D721Med (cell line): ENCODE results near the gene PRKN.

Experiments
- DNase-seq: peaks from one replicate; pipeline ENCODE4 v3.0.0; 2011; ENCODE audit warnings: low spot score; ENCODE audit not compliant: insufficient read length
- FAIRE-seq: peaks from 2 replicates; lab custom pipeline; 2011; peaks lifted over from hg19 to GRCh38; lab: Jason Lieb, UNC
- CTCF ChIP-seq: IDR thresholded peaks from 2 replicates; pipeline ENCODE4 v1.5.1; 2012; ENCODE audit warnings: mild to moderate bottlenecking, control low read depth; ENCODE audit not compliant: insufficient read depth; ENCODE audit errors: missing control alignments

Gene PRKN

GRCh38 chr6:161366301-161366923, 1361.2 kb downstream of the PRKN start:
- TF ChIP-seq CTCF = no peak
- FAIRE-seq (no peak), DNase-seq (no peak)

- FAIRE-seq (no peak), DNase-seq (no peak)
- TF ChIP-seq CTCF = no peak
Observed at GRCh38 chr6:161365633-161366032, 1361.9 kb downstream of the PRKN start.

GRCh38 chr6:161363286-161363685, 1364.3 kb downstream of the PRKN start:
- DNase-seq = no peak
- FAIRE-seq = no peak
- no peak for TF ChIP-seq CTCF

- TF ChIP-seq CTCF = no peak
- no peak for DNase-seq
- no peak for FAIRE-seq
Observed at GRCh38 chr6:161362266-161362665, 1365.3 kb downstream of the PRKN start.

GRCh38 chr6:161361529-161361928, 1366.0 kb downstream of the PRKN start:
- no peak for TF ChIP-seq CTCF
- FAIRE-seq = no peak
- no peak for DNase-seq

- TF ChIP-seq CTCF = no peak
- FAIRE-seq (no peak), DNase-seq (no peak)
Observed at GRCh38 chr6:161360520-161360919, 1367.0 kb downstream of the PRKN start.

GRCh38 chr6:161359618-161359945, 1368.0 kb downstream of the PRKN start:
- FAIRE-seq (no peak), DNase-seq (no peak)
- no peak for TF ChIP-seq CTCF
